Measurements from ENCODE around the gene GABRG3. TPM values are rescaled to one million over a fixed set of nuclear protein-coding genes. Genes with fewer than 3 reads are reported as not detected.

The GABRG3 gene
- total RNA-seq, 4 donors from 2014 or later = not detected

DNA sequence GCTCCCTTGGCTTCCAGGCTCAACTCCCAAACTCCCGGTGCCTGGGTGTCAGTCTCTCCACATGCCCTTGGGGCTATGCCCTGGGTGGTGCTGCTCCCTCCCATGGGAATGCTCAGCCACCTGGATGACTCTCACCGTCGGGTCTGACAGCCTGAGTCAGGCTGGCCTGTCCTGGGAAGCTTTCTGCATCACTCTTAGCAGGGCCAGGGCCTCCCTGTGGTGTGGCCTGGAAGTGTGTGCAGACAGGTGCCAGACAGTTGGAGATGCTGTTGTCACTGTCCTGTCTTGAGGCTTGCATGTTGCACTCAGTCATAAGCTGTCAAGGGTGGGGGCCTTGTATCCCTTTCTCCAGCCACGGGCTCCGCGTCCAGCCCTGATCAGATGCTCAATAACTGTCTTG, 71.7 kb downstream of the GABRG3 start:
- ATAC-seq (ENCODE audit: low FRiP score) (no peak), DNase-seq (ENCODE audit: low spot score) (no peak)
- TF ChIP-seq, protein P1, sequence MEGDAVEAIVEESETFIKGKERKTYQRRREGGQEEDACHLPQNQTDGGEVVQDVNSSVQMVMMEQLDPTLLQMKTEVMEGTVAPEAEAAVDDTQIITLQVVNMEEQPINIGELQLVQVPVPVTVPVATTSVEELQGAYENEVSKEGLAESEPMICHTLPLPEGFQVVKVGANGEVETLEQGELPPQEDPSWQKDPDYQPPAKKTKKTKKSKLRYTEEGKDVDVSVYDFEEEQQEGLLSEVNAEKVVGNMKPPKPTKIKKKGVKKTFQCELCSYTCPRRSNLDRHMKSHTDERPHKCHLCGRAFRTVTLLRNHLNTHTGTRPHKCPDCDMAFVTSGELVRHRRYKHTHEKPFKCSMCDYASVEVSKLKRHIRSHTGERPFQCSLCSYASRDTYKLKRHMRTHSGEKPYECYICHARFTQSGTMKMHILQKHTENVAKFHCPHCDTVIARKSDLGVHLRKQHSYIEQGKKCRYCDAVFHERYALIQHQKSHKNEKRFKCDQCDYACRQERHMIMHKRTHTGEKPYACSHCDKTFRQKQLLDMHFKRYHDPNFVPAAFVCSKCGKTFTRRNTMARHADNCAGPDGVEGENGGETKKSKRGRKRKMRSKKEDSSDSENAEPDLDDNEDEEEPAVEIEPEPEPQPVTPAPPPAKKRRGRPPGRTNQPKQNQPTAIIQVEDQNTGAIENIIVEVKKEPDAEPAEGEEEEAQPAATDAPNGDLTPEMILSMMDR (IDR thresholded peaks at IDR 0.05) = no peak

DNA sequence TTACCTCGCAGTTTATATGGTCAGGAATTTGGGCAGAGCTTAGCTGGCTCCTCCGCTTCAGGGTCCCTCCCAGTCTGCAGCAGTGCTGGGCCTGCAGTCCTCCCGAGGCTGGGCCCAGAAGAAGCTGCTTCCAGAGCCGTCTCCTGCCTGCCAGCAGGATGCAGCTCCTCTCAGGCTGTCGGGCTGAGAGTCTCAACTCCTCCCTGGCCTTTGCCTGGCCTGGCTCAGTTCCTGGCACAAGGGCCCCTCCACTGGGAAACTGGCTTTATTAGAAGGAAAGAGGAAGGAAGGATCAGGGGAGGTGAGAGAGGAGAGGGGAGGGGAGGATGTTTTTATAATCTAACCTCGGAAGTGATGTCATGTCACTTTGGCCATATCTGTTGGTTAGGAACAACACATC, 72.8 kb downstream of the GABRG3 start:
- TF ChIP-seq, protein P1 (IDR thresholded peaks at IDR 0.05) = no peak
- DNase-seq (ENCODE audit: low spot score) = no peak
- no peak for ATAC-seq (ENCODE audit: low FRiP score)

- no peak for ATAC-seq (ENCODE audit: low FRiP score)
- DNase-seq (ENCODE audit: low spot score) = no peak
- TF ChIP-seq, protein P1 (IDR thresholded peaks at IDR 0.05) = no peak
Measured at GRCh38 chr15:27045796-27046195, 74.8 kb downstream of the GABRG3 start.

- ATAC-seq (ENCODE audit: low FRiP score) = no peak
- no peak for DNase-seq (ENCODE audit: low spot score)
- TF ChIP-seq, protein P1 (IDR thresholded peaks at IDR 0.05) = no peak
Measured at GRCh38 chr15:27046880-27047279, 75.9 kb downstream of the GABRG3 start.

GRCh38 chr15:27050163-27050562, 79.2 kb downstream of the GABRG3 start:
- DNase-seq (ENCODE audit: low spot score) = no peak
- TF ChIP-seq, protein P1 (IDR thresholded peaks at IDR 0.05) = no peak
- no peak for ATAC-seq (ENCODE audit: low FRiP score)

DNA sequence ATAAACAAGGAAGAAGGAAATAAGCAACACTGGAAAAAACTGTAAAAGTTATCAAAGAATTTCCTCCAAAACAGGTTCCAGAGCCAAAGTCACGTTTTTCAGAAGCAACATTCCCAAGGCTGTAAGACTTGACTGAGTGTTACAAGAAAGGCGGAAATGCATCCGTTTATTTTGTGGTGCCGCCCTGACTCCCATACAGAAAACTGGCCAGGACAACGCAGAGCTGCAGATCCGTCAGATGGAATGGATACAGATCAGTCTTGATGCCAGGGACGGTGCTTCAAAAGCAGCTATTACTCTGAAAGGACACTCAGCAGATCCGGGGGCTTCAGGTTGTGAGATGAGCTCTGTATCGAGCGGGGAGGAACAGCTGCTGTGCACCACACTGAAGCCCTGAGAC, 83.4 kb downstream of the GABRG3 start:
- DNase-seq (ENCODE audit: low spot score) (no peak), ATAC-seq (ENCODE audit: low FRiP score) (no peak)
- TF ChIP-seq, protein P1 (IDR thresholded peaks at IDR 0.05) = no peak

- DNase-seq (ENCODE audit: low spot score) = no peak
- ATAC-seq (ENCODE audit: low FRiP score) = no peak
- TF ChIP-seq, protein P1 (IDR thresholded peaks at IDR 0.05) = no peak
Measured at GRCh38 chr15:27057904-27058645, 87.1 kb downstream of the GABRG3 start.
